Nephron (organoid): ENCODE measurements around the gene MAP3K9.

Source experiments
- H3K27ac Mint-ChIP-seq, 3 experiments: 2 replicates each; pipeline ENCODE4 v1.8.0; 2020; ENCODE audit warnings: mixed read lengths in 3 of 3, mild to moderate bottlenecking in 2 of 3, moderate library complexity in 1 of 3
- H3K27me3 Mint-ChIP-seq: 2 replicates; pipeline ENCODE4 v1.8.0; 2021; ENCODE audit warnings: low read depth, mild to moderate bottlenecking, moderate library complexity, mixed read lengths
- H3K36me3 Mint-ChIP-seq: 2 replicates; pipeline ENCODE4 v1.8.0; 2020; ENCODE audit warnings: low read depth, mixed read lengths
- H3K4me1 Mint-ChIP-seq: 2 replicates; pipeline ENCODE4 v1.8.0; 2020; ENCODE audit warnings: mixed read lengths
- H3K4me3 Mint-ChIP-seq, 3 experiments: 2 replicates each; pipeline ENCODE4 v1.8.0; 2020; ENCODE audit warnings: mild to moderate bottlenecking in 3 of 3, mixed read lengths in 3 of 3, moderate library complexity in 2 of 3
- H3K9me3 Mint-ChIP-seq: 2 replicates; pipeline ENCODE4 v1.8.0; 2020; ENCODE audit warnings: mixed read lengths
- TF ChIP-seq, protein P1 (sequence below), 3 experiments: fragments of 200-600 bp; sonication (generic); IDR thresholded peaks; one replicate each; pipeline ENCODE4 v1.5.0; 2021; ENCODE audit warnings: antibody characterized with exemption in 3 of 3; ENCODE audit not compliant: unreplicated experiment in 3 of 3

MAP3K9 gene

GRCh38 chr14:70796551-70796950, 12.8 kb downstream of the MAP3K9 start:
- H3K4me1 Mint-ChIP-seq, result peaks cover 14% of the 10 kb centered on the region
- no peaks in the 10 kb centered on the region for H3K9me3 Mint-ChIP-seq
- H3K4me3 Mint-ChIP-seq, result no peak overlapping the region
- H3K36me3 Mint-ChIP-seq, result peaks cover 13% of the 10 kb centered on the region
- H3K27me3 Mint-ChIP-seq, result peaks cover 3% of the 10 kb centered on the region
- H3K27ac Mint-ChIP-seq, result no peak overlapping the region
- TF ChIP-seq, protein P1, sequence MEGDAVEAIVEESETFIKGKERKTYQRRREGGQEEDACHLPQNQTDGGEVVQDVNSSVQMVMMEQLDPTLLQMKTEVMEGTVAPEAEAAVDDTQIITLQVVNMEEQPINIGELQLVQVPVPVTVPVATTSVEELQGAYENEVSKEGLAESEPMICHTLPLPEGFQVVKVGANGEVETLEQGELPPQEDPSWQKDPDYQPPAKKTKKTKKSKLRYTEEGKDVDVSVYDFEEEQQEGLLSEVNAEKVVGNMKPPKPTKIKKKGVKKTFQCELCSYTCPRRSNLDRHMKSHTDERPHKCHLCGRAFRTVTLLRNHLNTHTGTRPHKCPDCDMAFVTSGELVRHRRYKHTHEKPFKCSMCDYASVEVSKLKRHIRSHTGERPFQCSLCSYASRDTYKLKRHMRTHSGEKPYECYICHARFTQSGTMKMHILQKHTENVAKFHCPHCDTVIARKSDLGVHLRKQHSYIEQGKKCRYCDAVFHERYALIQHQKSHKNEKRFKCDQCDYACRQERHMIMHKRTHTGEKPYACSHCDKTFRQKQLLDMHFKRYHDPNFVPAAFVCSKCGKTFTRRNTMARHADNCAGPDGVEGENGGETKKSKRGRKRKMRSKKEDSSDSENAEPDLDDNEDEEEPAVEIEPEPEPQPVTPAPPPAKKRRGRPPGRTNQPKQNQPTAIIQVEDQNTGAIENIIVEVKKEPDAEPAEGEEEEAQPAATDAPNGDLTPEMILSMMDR (IDR thresholded peaks at IDR 0.05; ENCODE audit: unreplicated experiment in 3 of 3), result no peak

- TF ChIP-seq, protein P1 (IDR thresholded peaks at IDR 0.05; ENCODE audit: unreplicated experiment in 3 of 3), result no peak
- Mint-ChIP-seq H3K9me3 (no peaks in the 10 kb centered on the region), H3K27ac (no peak overlapping the region), H3K36me3 (peaks cover 13% of the 10 kb centered on the region), H3K4me3 (no peak overlapping the region), H3K27me3 (peaks cover 3% of the 10 kb centered on the region), H3K4me1 (peaks cover 26% of the 10 kb centered on the region)
These were observed 15.0 kb downstream of the MAP3K9 start for GRCh38 chr14:70794294-70794693.

DNA sequence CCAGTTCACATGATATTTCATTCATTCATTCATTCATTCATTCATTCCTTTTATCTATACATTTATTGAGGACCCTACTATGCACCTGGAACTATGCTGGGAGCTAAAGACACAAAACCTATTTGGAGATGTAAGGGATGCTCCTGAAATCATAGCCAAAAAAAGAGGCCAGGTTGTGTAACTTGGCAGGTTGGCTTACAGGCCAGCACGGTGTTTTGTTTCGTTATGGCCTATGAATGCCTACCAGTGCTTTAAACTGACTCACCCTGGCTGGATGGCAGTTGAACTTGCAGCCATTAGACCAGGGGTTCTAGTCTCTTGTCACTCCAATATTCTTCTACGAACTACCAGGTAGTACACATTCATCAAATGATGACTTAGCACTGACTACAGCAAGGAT, 15.7 kb downstream of the MAP3K9 start:
- Mint-ChIP-seq H3K27me3 (peaks cover 3% of the 10 kb centered on the region), H3K27ac (peak overlapping the region in 1 of 3 experiments; percentile 59)

DNA sequence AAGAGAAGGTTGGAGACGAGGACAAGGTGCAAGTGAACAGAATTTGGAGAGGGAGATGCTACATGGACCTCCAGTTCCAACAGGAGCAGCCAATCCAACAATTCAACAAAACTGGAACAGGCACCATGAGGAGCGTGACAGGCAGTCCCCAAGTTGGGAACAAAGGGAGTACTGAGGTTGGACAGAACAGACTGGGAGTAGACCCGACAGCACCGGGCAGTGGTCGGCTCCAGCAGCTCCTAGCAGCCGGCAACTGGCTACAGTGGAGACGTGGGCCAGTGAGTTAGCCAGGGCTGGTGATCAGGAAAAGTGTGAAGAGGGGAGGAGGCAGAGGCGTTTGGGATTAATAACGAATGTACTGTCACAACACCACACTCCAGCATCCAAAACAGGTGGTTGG, 16.4 kb downstream of the MAP3K9 start:
- Mint-ChIP-seq H3K36me3 (peaks cover 13% of the 10 kb centered on the region), H3K27ac (no peak overlapping the region), H3K4me3 (no peak overlapping the region), H3K9me3 (no peaks in the 10 kb centered on the region), H3K4me1 (peaks cover 38% of the 10 kb centered on the region), H3K27me3 (peaks cover 3% of the 10 kb centered on the region)
- TF ChIP-seq, protein P1 (IDR thresholded peaks at IDR 0.05; ENCODE audit: unreplicated experiment in 3 of 3), result no peak

More for the DNA sequence above, 15.7 kb downstream of the MAP3K9 start:
- TF ChIP-seq, protein P1 (IDR thresholded peaks at IDR 0.05; ENCODE audit: unreplicated experiment in 3 of 3), result no peak
- no peaks in the 10 kb centered on the region for H3K9me3 Mint-ChIP-seq
- H3K4me1 Mint-ChIP-seq, result peaks cover 32% of the 10 kb centered on the region
- H3K36me3 Mint-ChIP-seq, result peaks cover 13% of the 10 kb centered on the region
- no peak overlapping the region for H3K4me3 Mint-ChIP-seq

GRCh38 chr14:70791971-70792370, 17.3 kb downstream of the MAP3K9 start:
- Mint-ChIP-seq H3K27ac (no peak overlapping the region), H3K4me1 (peaks cover 42% of the 10 kb centered on the region), H3K9me3 (no peaks in the 10 kb centered on the region), H3K27me3 (peaks cover 3% of the 10 kb centered on the region), H3K36me3 (peaks cover 13% of the 10 kb centered on the region), H3K4me3 (no peak overlapping the region)
- TF ChIP-seq, protein P1 (IDR thresholded peaks at IDR 0.05; ENCODE audit: unreplicated experiment in 3 of 3), result no peak

DNA sequence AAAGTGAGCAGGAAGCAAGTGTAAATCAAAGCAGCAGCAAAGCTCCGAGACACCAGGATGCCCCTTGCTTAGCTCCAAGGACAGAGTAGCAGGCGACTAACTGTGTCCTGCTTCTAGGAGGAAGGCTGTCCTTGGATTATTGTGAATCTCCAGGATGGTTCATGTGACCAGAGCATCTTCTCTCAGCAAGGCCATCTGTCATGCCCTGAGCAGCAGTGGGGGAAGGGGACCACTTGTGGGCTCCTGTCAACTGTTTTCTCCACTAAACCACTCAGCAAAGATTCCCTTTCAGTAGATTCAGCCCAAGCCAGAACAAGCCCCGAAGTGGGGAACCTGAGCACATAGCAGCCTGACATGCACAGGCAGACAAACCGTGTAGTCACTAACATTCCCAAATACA, 19.4 kb downstream of the MAP3K9 start:
- Mint-ChIP-seq H3K27ac (peak overlapping the region in 1 of 3 experiments; percentile 78), H3K36me3 (peaks cover 18% of the 10 kb centered on the region), H3K4me1 (peaks cover 42% of the 10 kb centered on the region), H3K9me3 (no peaks in the 10 kb centered on the region), H3K27me3 (peaks cover 3% of the 10 kb centered on the region), H3K4me3 (no peak overlapping the region)
- TF ChIP-seq, protein P1 (IDR thresholded peaks at IDR 0.05; ENCODE audit: unreplicated experiment in 3 of 3), result no peak
